OCI-LY3 (cell line): ENCODE measurements around the gene CSRNP3.

Source experiments
- H2AFZ ChIP-seq: fragments of 200-600, 300-600 bp; shearing (Covaris generic); 2 replicates; pipeline ENCODE4 v1.6.0; 2014; ENCODE audit warnings: antibody characterized with exemption, low read depth, low read length
- H3K27ac ChIP-seq: fragments of 200-600, 300-600 bp; sonication (generic); 2 replicates; pipeline ENCODE4 v1.5.1; 2014; ENCODE audit warnings: mild to moderate bottlenecking, low read length, moderate library complexity, mixed read lengths
- H3K27me3 ChIP-seq: fragments of 200-600, 300-600 bp; sonication (generic); 2 replicates; pipeline ENCODE4 v1.6.1; 2014; ENCODE audit warnings: low read depth, low read length, mixed read lengths
- H3K36me3 ChIP-seq: fragments of 200-600, 300-600 bp; sonication (generic); replicated peaks from 2 replicates; pipeline ENCODE3; 2014; ENCODE audit warnings: low read depth, low read length, mixed read lengths
- H3K4me1 ChIP-seq: fragments of 300-600, 200-600 bp; sonication (generic); 2 replicates; pipeline ENCODE4 v1.6.1; 2014; ENCODE audit warnings: low read length, mixed read lengths
- H3K4me2 ChIP-seq: fragments of 200-600, 300-600 bp; sonication (generic); 2 replicates; pipeline ENCODE4 v1.6.1; 2014; ENCODE audit warnings: low read length, mixed read lengths
- H3K4me3 ChIP-seq: fragments of 300-600, 200-600 bp; sonication (generic); 2 replicates; pipeline ENCODE4 v1.5.1; 2014; ENCODE audit warnings: antibody characterized with exemption, mild to moderate bottlenecking, low read length, moderate library complexity
- H3K79me2 ChIP-seq: fragments of 300-600, 200-600 bp; shearing (Covaris generic); 2 replicates; pipeline ENCODE4 v1.6.1; 2014; ENCODE audit warnings: mild to moderate bottlenecking, low read length, mixed read lengths
- H3K9ac ChIP-seq: fragments of 300-600, 200-600 bp; shearing (Covaris generic); 2 replicates; pipeline ENCODE4 v1.6.0; 2014; ENCODE audit warnings: mild to moderate bottlenecking, low read length, moderate library complexity
- H3K9me3 ChIP-seq: fragments of 200-600, 300-600 bp; shearing (Covaris generic); 2 replicates; pipeline ENCODE4 v1.6.1; 2014; ENCODE audit warnings: low read length, mixed read lengths; ENCODE audit not compliant: insufficient read depth
- H4K20me1 ChIP-seq: fragments of 200-600, 300-600 bp; sonication (generic); 2 replicates; pipeline ENCODE4 v1.6.1; 2016; ENCODE audit warnings: low read length, mixed read lengths; ENCODE audit not compliant: insufficient read depth
- CTCF ChIP-seq: fragments of 200-600, 300-600 bp; sonication (generic); IDR thresholded peaks from 2 replicates; pipeline ENCODE4 v1.5.1; 2014; ENCODE audit warnings: antibody characterized with exemption, low read length, low read depth
- EZH2phosphoT487 ChIP-seq: fragments of 200-600 bp; shearing (Covaris generic); IDR thresholded peaks from 2 replicates; pipeline ENCODE4 v1.6.1; 2018; ENCODE audit warnings: antibody characterized with exemption, mixed run types, low read depth

Gene CSRNP3

GRCh38 chr2:165594935-165595255 is 125.4 kb downstream of the CSRNP3 start:
- peak overlapping the region; percentile 53 for H3K4me2 ChIP-seq
- H3K79me2 ChIP-seq, result no peaks in the 10 kb centered on the region
- no peaks in the 10 kb centered on the region for H3K9me3 ChIP-seq
- TF ChIP-seq CTCF (no peak), EZH2phosphoT487 (no peak)
- no peaks in the 10 kb centered on the region for H4K20me1 ChIP-seq
- H3K36me3 ChIP-seq, result no peaks in the 10 kb centered on the region
- H3K4me3 ChIP-seq, result peak overlapping the region; percentile 41
- H2AFZ ChIP-seq, result no peak overlapping the region
- H3K9ac ChIP-seq, result no peak overlapping the region
- H3K4me1 ChIP-seq, result peaks cover 10% of the 10 kb centered on the region
- H3K27me3 ChIP-seq, result no peaks in the 10 kb centered on the region
- H3K27ac ChIP-seq, result no peak overlapping the region

GRCh38 chr2:165596788-165597187 is 127.3 kb downstream of the CSRNP3 start:
- H3K79me2 ChIP-seq, result no peaks in the 10 kb centered on the region
- peaks cover 10% of the 10 kb centered on the region for H3K4me1 ChIP-seq
- no peak overlapping the region for H3K27ac ChIP-seq
- H3K4me3 ChIP-seq, result no peak overlapping the region
- H3K9me3 ChIP-seq, result no peaks in the 10 kb centered on the region
- no peak overlapping the region for H2AFZ ChIP-seq
- H4K20me1 ChIP-seq, result no peaks in the 10 kb centered on the region
- no peaks in the 10 kb centered on the region for H3K27me3 ChIP-seq
- H3K36me3 ChIP-seq, result no peaks in the 10 kb centered on the region
- TF ChIP-seq CTCF (no peak), EZH2phosphoT487 (no peak)
- no peak overlapping the region for H3K4me2 ChIP-seq
- H3K9ac ChIP-seq, result no peak overlapping the region

- Histone ChIP-seq H3K9ac (no peak overlapping the region), H4K20me1 (no peaks in the 10 kb centered on the region), H3K79me2 (no peaks in the 10 kb centered on the region), H3K27me3 (no peaks in the 10 kb centered on the region), H3K9me3 (no peaks in the 10 kb centered on the region), H2AFZ (no peak overlapping the region), H3K4me2 (no peak overlapping the region), H3K27ac (no peak overlapping the region), H3K36me3 (no peaks in the 10 kb centered on the region), H3K4me3 (no peak overlapping the region), H3K4me1 (no peaks in the 10 kb centered on the region)
- TF ChIP-seq EZH2phosphoT487 (no peak), CTCF (no peak)
Observed at GRCh38 chr2:165601065-165601830, 131.8 kb downstream of the CSRNP3 start.

- no peak overlapping the region for H3K27ac ChIP-seq
- no peaks in the 10 kb centered on the region for H4K20me1 ChIP-seq
- no peaks in the 10 kb centered on the region for H3K9me3 ChIP-seq
- no peaks in the 10 kb centered on the region for H3K27me3 ChIP-seq
- H3K79me2 ChIP-seq, result no peaks in the 10 kb centered on the region
- no peaks in the 10 kb centered on the region for H3K36me3 ChIP-seq
- H3K9ac ChIP-seq, result no peak overlapping the region
- TF ChIP-seq EZH2phosphoT487 (no peak), CTCF (no peak)
- H3K4me1 ChIP-seq, result no peaks in the 10 kb centered on the region
- no peak overlapping the region for H3K4me3 ChIP-seq
- H2AFZ ChIP-seq, result no peak overlapping the region
- H3K4me2 ChIP-seq, result no peak overlapping the region
Observed at GRCh38 chr2:165601928-165602521, 132.5 kb downstream of the CSRNP3 start.
